HepG2 (cell line): ENCODE measurements around the gene SPARC. TPM values are rescaled to one million over a fixed set of nuclear protein-coding genes. Genes with fewer than 3 reads are reported as not detected.

Experiments
- CHCHD3 ChIP-seq: sonication (generic); formaldehyde crosslinking; IDR thresholded peaks from 2 replicates; pipeline ENCODE4 v1.8.0; 2022; ENCODE audit warnings: mild to moderate bottlenecking, missing genetic modification reagents, moderate library complexity
- EP300 ChIP-seq, 3 experiments: sonication (generic) in 1 of 3; formaldehyde crosslinking in 1 of 3; IDR thresholded peaks; 2 replicates each; pipeline versions ENCODE4 v1.5.1 to v1.6.1; 2011 to 2020; ENCODE audit warnings: low read depth in 2 of 3, low read length in 2 of 3, borderline replicate concordance in 1 of 3, improper control_type of control experiment in 1 of 3, mild to moderate bottlenecking in 1 of 3, missing genetic modification reagents in 1 of 3, moderate library complexity in 1 of 3
- FOSL1 ChIP-seq: sonication (generic); formaldehyde crosslinking; IDR thresholded peaks from 2 replicates; pipeline ENCODE4 v1.9.0; 2021; ENCODE audit warnings: missing genetic modification reagents, borderline replicate concordance
- JDP2 ChIP-seq: sonication (generic); formaldehyde crosslinking; IDR thresholded peaks from 2 replicates; pipeline ENCODE4 v1.8.1; 2022; ENCODE audit warnings: missing genetic modification reagents, borderline replicate concordance
- MAFK ChIP-seq, 2 experiments: IDR thresholded peaks in 1 of 2; conservative IDR thresholded peaks in 1 of 2; 2 replicates each; pipeline ENCODE4 v1.6.1; 2011; ENCODE audit warnings: improper control_type of control experiment in 2 of 2, low read length in 2 of 2
- NKX3-1 ChIP-seq: sonication (generic); formaldehyde crosslinking; IDR thresholded peaks from 2 replicates; pipeline ENCODE4 v1.5.0; 2020; ENCODE audit warnings: missing genetic modification reagents
- PLRG1 ChIP-seq: fragments of 450-650 bp; conservative IDR thresholded peaks from 2 replicates; pipeline ENCODE4 v1.6.1; 2016
- ZNF318 ChIP-seq: sonication (generic); formaldehyde crosslinking; IDR thresholded peaks from 2 replicates; pipeline ENCODE4 v1.4.0; 2020; ENCODE audit warnings: mild to moderate bottlenecking, missing genetic modification reagents
- ZNF382 ChIP-seq: sonication (generic); formaldehyde crosslinking; IDR thresholded peaks from 2 replicates; pipeline ENCODE4 v1.5.0; 2020; ENCODE audit warnings: missing genetic modification reagents, mild to moderate bottlenecking, borderline replicate concordance
- ZNF652 ChIP-seq: IDR thresholded peaks from 2 replicates; pipeline ENCODE4 v1.6.1; 2016; ENCODE audit warnings: low read depth, borderline replicate concordance
- ZNF770 ChIP-seq: sonication (generic); formaldehyde crosslinking; IDR thresholded peaks from 2 replicates; pipeline ENCODE4 v1.5.0; 2020; ENCODE audit warnings: mild to moderate bottlenecking, missing genetic modification reagents
- ZXDC ChIP-seq: sonication (generic); formaldehyde crosslinking; IDR thresholded peaks from 2 replicates; pipeline ENCODE4 v1.5.0; 2020; ENCODE audit warnings: mild to moderate bottlenecking, missing genetic modification reagents
- polyA plus RNA-seq, 8 experiments: library from polyadenylated mRNA; depleted of rRNA in 3 of 8; stranded (reverse) in 7 of 8; unstranded in 1 of 8; fragments of >200 nt; fragmentation: Illumina TruSeq in 4 of 8; extraction: Trizol in 4 of 8; gene quantifications; 2 replicates each; pipeline versions ENCODE4 v1.2.1 to v1.2.3, GENCODE V29; 2011 to 2016; ENCODE audit warnings: low read depth in 4 of 8, missing spikeins in 1 of 8, mixed read lengths in 1 of 8; ENCODE audit not compliant: insufficient read depth in 1 of 8
- total RNA-seq, 5 experiments: library from RNA; depleted of rRNA; stranded (reverse); fragments of >200 nt; fragmentation: Illumina TruSeq; extraction: Trizol; gene quantifications; 2 replicates each; pipeline ENCODE4 v1.2.3, GENCODE V29; 2016; ENCODE audit warnings: low read depth in 1 of 5

Gene SPARC
- total and polyA plus RNA-seq, 2 of the 13 experiments (the other 11 are each of a cell fraction or from before 2014, with no cell fraction given): 76.7 to 192 TPM

GRCh38 chr5:151647320-151647861 is 39.3 kb downstream of the SPARC start (continued):
- TF ChIP-seq ZNF318: no peak
- no peak for TF ChIP-seq NKX3-1
- no peak for TF ChIP-seq ZNF382 (CRISPR knock-in tag)
- no peak for TF ChIP-seq PLRG1
- no peak for TF ChIP-seq ZNF652 (CRISPR knock-in tag)
- no peak for TF ChIP-seq JDP2 (CRISPR knock-in tag)
- TF ChIP-seq EP300 (IDR thresholded peaks at IDR 0.05; ENCODE audit: low read depth in 2 of 2, low read length in 2 of 2): no peak
- TF ChIP-seq EP300 (CRISPR knock-in tag; IDR thresholded peaks at IDR 0.05; ENCODE audit: borderline replicate concordance): no peak
- no peak for TF ChIP-seq MAFK (conservative IDR thresholded peaks at IDR 0.05 in 1 of 2, IDR thresholded peaks at IDR 0.05 in 1 of 2; ENCODE audit: low read length in 2 of 2)
- no peak for TF ChIP-seq ZXDC
- no peak for TF ChIP-seq ZNF770
- TF ChIP-seq FOSL1 (CRISPR knock-in tag): no peak
- no peak for TF ChIP-seq CHCHD3 (CRISPR knock-in tag)
- TF ChIP-seq, all 625 proteins: peak for 0
